NCI-H748 (cell line): ENCODE measurements around the gene LCE1D.

Experiments used
- DNase-seq: peaks from one replicate; lab custom pipeline; 2025; ENCODE audit not compliant: unreplicated experiment; lab: John Stamatoyannopoulos, UW

Gene LCE1D, protein sequence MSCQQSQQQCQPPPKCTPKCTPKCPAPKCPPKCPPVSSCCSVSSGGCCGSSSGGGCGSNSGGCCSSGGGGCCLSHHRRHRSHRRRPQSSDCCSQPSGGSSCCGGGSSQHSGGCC

DNA sequence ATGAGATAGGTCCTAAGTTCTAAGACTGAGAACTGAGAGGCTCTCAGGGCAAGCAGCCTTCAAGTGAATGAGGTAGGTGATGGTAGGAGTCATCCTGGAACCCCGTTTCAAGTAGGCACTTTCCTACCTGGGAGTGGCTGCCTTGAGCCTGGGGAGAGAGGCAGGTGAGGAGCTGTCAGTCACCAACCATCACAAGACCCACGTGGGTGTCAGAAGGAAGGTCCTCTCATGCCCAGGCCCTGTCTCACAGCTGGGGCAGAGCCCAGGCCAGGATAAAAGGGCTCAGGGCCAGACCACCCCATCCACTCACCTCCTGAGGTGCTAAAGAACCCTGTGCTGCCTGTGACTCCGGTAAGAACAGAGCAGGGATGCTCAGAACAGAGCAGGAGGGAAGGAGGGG is at the start of gene LCE1D:
TSS of gene LCE1D (plus strand) at position 301 of the 400 bp plus-strand sequence. CDS start 1,074 bp downstream, outside the sequence.
- no peak for DNase-seq

DNA sequence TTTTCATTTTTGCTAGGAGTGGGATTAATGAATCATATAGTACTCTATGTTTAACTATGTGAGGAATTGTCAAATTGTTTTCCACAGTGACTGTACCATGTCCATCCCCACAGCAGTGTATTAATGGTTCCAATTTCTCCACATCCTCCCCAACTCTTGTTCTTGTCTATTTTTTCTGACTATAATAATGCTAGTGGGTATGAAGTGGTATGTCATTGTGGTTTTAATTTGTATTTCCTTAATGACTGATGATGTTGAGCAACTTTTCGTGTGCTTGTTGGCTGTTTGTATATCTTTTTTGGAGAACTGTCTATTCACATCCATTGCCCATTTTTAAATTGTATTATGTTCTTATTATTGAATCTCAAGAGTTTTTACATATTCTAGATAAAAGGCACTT is 48.7 kb upstream of the LCE1D start:
- no peak for DNase-seq

DNA sequence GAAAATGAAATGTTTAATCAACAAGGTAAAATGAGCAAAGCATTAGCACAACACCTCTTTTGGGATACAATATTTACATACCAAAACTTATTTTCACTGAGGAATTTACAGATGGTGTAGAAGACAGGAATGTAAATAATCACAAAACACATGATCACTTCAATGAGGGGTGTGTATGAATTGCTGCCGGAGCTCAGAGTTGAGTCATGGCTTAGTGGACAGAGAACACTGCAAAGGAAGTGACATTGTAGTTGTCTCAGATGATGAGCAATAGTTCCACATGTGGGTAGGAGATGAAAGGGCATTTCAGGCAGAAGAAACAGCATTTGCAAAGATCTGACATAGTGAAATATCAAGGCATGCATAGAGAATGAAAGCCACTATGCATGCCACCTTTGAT is 44.3 kb upstream of the LCE1D start:
- no peak for DNase-seq

DNA sequence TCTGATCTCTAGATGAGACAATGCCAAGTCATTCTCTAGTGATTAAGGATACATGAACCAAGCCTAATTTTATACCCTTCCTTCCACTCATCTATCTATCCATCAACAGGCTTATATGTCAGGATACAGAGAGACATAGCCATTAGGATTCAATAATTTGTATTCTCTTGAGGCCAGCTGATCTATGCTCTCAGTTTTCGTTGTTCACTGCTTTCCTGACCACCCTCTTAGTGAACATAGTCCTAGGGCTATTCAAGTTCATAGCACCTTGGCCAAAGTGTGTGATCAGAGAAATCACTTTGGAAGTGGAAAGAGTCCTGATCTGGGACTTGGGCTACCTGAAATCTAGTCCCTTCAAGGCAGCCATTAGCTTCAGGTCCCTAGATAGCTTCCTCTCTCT is 42.9 kb upstream of the LCE1D start:
- no peak for DNase-seq

DNA sequence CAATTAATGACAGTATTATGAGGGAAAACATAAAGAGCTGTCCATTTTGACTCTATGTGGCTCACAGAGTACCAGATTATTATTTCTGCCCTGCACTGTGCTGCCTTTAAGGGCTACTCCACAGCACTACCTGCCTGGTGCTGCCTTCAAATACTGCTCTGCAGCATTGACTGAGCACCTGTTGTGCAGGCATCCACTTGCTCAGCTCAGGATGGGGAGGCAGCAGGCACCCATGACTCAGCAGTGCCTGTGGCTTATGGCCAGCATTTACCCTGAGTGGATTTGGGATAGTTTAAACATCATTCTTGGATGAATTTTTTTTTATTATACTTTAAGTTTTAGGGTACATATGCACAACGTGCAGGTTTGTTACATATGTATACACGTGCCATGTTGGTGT is 39.6 kb upstream of the LCE1D start:
- no peak for DNase-seq

DNA sequence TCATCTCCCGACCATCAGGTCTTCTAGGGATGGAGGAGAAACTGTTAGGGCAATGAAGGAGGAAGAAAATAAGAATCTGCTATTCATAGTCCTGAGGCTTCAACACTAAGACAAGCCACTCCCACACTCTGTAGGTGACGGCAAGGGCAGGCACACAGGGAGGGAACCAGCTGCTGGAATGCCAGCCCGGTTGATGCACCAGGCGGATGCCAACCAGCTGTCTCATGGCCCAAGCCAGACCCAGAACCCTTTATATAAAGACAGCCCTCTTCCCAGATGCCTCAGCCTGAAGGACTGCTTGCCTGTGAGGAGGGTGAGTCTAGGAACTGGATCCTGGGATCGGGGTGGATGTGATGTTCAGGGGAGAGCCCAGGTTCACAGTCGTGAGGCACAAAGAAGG is 38.8 kb upstream of the LCE1D start, which contains the start of gene KPRP:
TSS of gene KPRP (plus strand) at position 279 of the 400 bp plus-strand sequence. CDS start 1,564 bp downstream, outside the sequence.
- no peak for DNase-seq

DNA sequence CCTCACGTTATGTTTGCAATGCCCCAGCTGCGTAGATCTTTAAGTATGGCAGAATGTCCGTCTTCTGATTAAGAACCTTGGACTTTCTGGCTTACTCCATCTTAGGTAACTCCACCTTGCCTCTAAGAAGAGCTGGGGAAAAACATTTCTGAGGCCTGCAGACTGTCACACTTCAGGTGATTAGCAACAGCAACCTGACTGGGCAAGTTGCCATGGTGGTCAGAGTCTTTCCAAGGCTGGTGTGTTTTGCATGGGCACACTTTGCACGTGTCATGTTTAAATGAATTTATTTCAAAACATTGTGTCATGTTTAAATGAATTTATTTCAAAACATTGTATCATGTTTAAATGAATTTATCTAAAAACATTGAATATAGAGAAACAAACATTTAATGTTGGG is 37.9 kb upstream of the LCE1D start:
- no peak for DNase-seq

DNA sequence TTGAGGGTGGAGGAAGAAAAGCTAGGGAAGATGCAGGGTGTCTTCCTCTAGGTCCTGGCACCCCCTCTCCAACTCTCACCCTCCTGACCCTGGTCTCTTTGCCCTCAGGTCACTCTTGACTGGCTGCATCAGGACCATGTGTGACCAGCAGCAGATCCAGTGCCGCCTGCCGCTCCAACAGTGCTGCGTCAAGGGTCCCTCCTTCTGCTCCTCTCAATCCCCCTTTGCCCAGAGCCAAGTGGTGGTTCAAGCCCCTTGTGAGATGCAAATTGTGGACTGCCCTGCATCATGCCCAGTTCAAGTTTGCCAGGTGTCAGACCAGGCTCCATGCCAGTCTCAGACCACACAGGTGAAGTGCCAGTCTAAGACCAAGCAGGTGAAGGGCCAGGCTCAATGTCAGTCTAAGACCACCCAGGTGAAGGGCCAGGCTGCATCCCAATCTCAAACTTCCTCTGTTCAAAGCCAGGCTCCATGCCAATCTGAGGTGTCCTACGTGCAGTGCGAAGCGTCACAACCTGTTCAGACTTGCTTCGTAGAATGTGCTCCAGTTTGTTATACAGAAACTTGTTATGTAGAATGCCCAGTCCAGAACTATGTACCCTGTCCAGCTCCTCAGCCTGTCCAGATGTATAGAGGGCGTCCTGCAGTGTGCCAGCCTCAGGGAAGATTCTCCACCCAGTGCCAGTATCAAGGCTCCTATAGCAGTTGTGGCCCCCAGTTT is 36.9 kb upstream of the LCE1D start:
- DNase-seq = no peak

DNA sequence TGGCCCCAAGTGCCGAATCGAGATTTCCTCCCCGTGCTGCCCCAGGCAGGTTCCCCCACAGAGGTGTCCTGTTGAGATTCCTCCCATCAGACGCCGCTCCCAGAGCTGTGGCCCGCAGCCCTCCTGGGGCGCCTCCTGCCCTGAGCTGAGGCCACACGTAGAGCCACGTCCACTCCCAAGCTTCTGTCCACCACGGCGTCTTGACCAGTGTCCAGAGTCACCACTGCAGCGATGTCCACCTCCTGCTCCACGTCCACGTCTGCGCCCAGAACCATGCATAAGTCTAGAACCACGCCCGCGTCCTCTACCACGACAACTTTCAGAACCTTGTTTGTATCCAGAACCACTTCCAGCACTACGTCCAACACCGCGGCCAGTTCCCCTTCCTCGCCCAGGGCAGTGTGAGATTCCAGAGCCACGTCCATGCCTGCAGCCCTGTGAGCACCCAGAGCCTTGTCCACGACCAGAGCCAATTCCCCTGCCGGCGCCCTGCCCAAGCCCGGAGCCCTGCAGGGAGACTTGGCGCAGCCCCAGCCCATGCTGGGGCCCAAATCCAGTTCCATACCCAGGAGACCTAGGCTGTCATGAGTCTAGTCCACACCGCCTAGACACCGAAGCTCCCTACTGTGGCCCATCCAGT is 35.9 kb upstream of the LCE1D start:
- no peak for DNase-seq

DNA sequence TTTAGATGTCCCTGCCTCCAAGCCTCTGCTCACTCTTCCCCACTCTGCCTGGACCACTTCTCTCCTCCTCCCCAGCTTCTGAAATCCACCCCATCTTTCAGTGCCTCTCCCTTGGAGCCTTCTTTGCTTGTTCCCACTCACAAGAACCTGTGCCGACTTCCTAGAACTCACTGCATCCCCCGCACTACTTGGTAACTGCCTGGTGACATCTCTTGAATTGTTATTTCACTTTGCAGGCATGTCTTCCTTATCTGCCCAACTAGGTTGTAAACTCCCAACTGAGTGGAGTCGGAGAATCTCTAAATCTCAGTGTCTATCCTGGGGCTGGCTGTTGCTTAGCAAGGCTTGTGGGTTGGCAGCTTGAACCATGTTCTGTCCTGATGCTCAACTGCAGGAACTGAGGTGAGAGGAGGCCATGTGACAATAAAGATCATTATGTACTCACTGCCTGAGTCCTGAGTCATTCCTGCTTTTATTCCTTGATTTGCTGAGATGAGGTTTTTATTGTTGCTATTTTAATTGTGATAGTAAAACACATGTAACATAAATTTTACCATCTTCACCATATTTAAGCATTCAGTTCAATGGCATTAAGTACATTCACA is 34.8 kb upstream of the LCE1D start:
- no peak for DNase-seq

DNA sequence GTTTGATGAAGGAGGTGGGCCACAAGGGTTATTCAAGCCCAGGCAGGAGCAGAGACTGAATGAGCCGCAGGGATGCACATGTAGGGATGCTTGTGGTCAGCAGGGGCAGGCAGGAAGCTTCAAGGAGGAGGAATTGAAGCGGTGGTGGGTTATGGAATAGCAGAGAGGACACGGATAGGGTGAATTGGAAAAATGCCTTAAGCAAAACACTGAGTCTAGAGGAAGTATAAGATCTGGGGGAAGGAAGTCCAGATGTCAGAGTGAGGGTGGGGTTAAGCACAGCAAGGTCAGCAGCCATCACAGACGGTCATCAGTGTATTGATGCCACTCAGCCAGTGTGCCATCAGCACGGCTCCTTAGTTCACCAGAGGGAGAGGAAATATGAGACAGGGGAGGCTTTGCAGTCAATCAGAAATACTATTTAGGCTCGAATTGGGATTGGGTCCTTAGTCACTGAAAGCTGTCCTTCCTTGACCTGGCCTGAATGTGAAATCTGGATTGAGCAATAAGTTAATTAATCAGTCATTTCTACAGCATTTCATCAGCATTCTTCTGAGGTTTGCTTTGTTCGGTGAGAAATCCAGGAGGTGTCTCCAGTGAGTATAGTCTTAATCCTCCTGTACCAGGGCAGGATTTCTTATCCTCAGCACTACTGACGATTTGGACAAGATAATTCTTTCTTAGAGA is 27.5 kb upstream of the LCE1D start:
- no peak for DNase-seq

DNA sequence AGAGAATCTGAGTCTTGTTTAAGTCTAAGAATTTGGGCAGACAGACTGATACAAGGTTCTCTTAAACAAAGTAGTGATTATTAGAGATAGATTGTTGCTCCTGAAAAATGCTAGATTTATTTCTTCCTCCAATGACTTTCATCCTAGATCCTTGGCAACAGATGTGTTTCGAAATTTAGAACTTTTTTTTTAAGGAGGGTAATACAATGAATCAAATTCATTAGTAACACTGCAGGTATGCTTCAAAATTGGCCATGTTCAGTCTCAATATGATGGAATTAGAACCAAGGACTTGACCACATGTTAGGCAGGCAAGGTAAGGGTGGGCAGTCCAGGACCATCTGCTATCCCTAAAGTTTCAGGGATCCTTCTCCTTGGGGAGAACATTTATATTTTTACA is 26.1 kb upstream of the LCE1D start:
- DNase-seq = no peak

DNA sequence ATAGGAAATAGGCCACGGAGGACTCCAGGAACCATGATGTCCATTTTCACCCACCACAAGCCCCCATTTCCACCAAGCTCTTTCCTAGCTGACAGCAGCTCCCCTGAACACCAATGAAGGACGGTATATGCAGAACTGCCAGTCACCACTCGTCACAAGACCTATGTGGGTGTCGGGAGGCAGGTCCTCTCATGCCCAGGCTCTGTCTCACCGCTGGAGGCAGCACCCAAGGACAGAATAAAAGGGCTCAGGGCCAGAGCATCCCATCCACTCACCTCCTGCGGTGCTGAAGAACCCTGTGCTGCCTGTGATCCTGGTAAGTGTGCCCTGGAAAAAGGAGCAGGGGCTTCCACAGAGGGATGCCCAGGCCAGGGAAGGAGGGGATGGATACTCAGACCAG is 21.6 kb upstream of the LCE1D start, which contains the start of gene LCE1F:
TSS of gene LCE1F (plus strand) at position 266 of the 400 bp plus-strand sequence. CDS start 1,232 bp downstream, outside the sequence.
- DNase-seq = no peak

DNA sequence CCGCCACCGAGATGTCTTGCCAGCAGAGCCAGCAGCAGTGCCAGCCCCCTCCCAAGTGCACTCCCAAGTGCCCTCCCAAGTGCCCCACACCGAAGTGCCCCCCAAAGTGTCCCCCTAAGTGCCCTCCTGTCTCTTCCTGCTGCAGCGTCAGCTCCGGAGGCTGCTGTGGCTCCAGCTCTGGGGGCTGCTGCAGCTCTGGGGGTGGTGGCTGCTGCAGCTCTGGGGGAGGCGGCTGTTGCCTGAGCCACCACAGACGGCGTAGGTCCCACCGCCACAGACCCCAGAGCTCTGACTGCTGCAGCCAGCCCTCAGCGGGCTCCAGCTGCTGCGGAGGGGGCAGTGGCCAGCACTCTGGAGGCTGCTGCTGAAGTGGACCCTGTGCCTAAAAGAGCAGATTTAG is 20.2 kb upstream of the LCE1D start:
- no peak for DNase-seq

DNA sequence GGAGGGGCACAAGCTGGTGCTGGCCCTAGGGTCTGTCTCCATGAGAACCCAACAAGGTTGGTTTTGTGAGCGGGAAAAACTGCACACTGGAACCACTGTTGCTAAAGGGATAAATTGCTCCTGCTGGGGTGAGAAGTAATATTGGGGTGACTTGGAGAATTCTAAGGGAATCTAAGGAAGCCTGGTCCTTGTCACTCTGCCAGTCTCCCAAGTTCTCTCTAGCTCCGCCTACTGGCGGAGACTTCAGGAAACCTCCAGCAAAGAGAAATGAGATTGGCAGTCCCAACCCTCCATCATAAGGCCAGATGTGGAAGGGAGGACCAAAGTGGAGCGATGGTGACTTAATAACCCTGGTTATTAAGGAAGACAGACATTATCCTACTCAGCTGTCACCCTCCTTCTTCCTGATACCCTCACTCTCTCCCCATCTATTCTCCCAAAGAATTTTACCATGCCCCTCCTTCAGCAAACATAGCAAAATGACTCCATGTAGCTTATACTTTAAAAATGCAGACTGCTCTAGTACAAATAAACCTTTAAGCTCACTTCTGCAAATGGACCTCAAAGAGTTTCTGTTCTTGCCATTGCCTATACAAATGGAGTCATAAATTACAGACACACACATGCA is 18.9 kb upstream of the LCE1D start:
- DNase-seq = peak; percentile 26

DNA sequence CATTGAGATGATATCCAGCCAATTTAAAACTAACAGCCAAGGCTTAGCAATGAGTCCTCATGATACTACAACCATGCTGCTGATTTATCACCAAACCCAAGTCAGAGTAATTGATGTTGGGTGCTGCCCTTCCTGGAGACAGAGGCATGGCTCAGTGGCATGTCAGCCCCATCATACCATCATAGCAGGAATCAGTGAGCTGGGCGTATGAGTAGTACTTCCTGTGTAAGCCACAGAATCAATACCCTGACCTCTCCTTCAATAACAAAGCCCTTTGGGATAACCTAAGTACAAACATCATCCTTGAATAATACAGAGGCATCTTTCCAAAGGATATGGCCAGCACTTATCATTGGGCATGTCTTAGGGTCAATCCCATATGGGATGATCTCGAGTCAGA is 13.4 kb upstream of the LCE1D start:
- DNase-seq = no peak

DNA sequence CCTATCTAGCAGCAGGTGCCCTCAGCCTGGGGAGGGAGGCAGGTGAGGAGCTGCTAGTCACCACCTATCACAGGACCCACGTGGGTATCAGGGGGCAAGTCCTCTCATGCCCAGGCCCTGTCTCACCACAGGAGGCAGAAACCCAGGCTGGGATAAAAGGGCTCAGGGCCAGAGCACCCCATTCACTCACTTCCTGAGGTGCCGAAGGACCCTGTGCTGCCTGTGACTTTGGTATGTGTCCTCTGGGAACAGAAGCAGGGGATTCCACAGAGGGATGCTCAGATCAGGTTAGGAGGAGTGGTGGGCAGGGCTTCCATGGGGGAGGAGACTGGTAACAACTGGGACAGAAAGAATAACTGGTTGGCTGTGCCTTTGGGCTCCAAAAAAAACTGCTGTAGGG is 10.4 kb upstream of the LCE1D start, which contains the start of gene LCE1E:
TSS of gene LCE1E (plus strand) at position 181 of the 400 bp plus-strand sequence. CDS start 1,043 bp downstream, outside the sequence.
- no peak for DNase-seq

DNA sequence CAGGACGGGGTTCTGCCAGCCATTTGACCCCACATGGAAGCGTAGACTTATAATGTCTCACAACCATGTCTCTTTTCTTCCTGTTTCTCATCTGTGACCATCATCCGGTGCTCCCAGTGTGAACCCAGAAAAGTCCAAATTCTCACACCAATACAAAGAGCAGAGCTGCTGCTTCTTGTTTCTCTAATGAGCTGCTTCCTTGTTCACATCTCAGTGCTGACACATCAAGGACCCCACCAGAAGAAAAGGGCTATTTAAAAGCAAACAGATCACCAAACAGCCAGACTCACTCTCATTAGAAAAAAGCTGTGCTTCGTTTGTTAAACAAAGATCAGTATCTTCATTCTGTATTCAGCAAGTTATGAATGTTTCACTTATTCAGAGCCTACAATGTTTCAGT is 835 bp upstream of the LCE1D start:
- no peak for DNase-seq

DNA sequence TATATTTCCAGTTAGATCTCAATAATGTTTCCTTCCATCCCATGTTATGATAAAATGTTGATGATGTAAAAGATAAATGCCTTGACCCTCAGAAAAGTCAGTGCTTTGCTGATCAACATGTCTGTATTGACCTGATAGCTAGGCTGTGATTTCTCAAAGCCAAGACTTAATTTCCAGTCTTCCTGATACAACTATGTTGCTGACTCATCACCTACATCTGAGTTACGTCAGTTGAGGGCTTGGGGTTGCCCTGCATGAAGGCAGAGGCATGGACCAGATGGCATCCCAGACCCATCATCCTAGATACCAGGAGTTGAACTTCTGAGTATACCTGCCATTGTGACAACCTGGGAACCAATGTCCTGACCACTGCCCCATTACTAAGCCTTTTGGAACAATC is 4.8 kb downstream of the LCE1D start:
- DNase-seq = no peak

DNA sequence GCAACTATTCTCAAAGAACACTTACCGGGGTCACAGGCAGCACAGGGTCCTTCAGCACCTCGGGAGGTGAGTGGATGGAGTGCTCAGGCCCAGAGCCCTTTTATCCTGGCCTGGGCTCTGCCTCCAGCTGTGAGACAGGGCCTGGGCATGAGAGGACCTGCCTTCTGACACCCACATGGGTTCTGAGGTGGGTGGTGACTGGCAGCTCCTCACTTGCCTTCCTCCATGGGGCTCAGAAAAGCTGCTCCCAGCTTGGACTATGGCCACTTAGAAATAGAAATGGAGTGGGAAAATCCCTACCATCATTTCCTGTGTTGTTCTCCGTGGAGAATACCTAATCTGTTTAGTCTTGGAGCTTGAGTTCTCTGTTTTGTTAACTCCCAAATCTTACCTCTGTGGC is 10.1 kb downstream of the LCE1D start, which contains the start of gene LCE1C:
TSS of gene LCE1C (minus strand) at position 76 of the 400 bp plus-strand sequence. CDS start 1,173 bp downstream, outside the sequence.
- no peak for DNase-seq

DNA sequence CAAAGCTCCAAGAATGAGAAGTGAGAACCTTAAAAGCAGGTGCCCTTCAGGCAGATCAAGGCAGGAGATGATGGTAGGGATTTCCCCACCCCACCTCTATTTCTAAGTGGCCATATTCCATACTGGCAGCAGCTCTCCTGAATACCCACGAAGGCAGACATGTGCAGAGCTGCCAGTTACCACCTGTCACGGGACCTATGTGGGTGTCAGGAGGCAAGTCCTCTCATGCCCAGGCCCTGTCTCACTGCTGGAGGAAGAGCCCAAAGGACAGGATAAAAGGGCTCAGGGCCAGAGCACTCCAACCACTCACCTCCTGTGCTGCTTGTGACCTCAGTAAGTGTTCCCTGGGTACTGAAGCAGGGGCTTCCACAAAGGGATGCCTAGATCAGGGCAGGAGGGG is 14.5 kb downstream of the LCE1D start:
- DNase-seq = no peak
